ENCODE measurements around the gene RASGRP4. TPM values are rescaled to one million over a fixed set of nuclear protein-coding genes. Genes with fewer than 3 reads are reported as not detected.

The RASGRP4 gene
- total RNA-seq, 3 donors from 2014 or later = 0.66 to 8.8 (median 1.6) TPM

- no peak for DNase-seq (ENCODE audit: low spot score in 2 of 2)
- Histone ChIP-seq H3K4me1 (peaks cover 0 to 6% of the 10 kb centered on the region in 2 donors), H3K27me3 (peaks cover 0 to 5% of the 10 kb centered on the region in 2 donors), H3K36me3 (no peaks in the 10 kb centered on the region), H3K9me3 (no peaks in the 10 kb centered on the region), H3K4me3 (no peak overlapping the region), H3K27ac (peak overlapping the region in 1 of 2 donors; percentile 91)
- TF ChIP-seq CTCF (IDR thresholded peaks at IDR 0.05) (no peak), POLR2A (IDR thresholded peaks at IDR 0.05) (no peak), POLR2AphosphoS5 (IDR thresholded peaks at IDR 0.05) (no peak)
- intact Hi-C loops (cut with DNase I; ENCODE audit: low total_unique reads) = no loop called here
Observed at GRCh38 chr19:38389957-38390924, 35.8 kb downstream of the RASGRP4 start.

GRCh38 chr19:38389101-38389925, 36.7 kb downstream of the RASGRP4 start:
- Histone ChIP-seq H3K4me1 (peaks cover 0 to 6% of the 10 kb centered on the region in 2 donors), H3K9me3 (no peaks in the 10 kb centered on the region), H3K4me3 (peak overlapping the region; percentile 35 to 74 (median 64)), H3K27me3 (no peaks in the 10 kb centered on the region), H3K27ac (peak overlapping the region; percentile 88 to 91), H3K36me3 (no peaks in the 10 kb centered on the region)
- intact Hi-C loops (cut with DNase I; ENCODE audit: low total_unique reads) = no loop called here
- DNase-seq (ENCODE audit: low spot score in 2 of 2) = no peak
- TF ChIP-seq POLR2A (IDR thresholded peaks at IDR 0.05) (no peak), POLR2AphosphoS5 (IDR thresholded peaks at IDR 0.05) (no peak), CTCF (IDR thresholded peaks at IDR 0.05) (no peak)

- DNase-seq (ENCODE audit: low spot score in 2 of 2) = peak in 1 of 2 donors; percentile 37
- Histone ChIP-seq H3K9me3 (no peaks in the 10 kb centered on the region), H3K4me3 (peak within 1 kb of the TSS; percentile 35 to 74 (median 64)), H3K27ac (peak within 1 kb of the TSS; percentile 88 to 91), H3K4me1 (peaks cover 0 to 6% of the 10 kb centered on the region in 2 donors), H3K27me3 (no peaks in the 10 kb centered on the region), H3K36me3 (no peaks in the 10 kb centered on the region)
- no peak for TF ChIP-seq CTCF (IDR thresholded peaks at IDR 0.05)
- no peak for TF ChIP-seq POLR2AphosphoS5 (IDR thresholded peaks at IDR 0.05)
- no peak for TF ChIP-seq POLR2A (IDR thresholded peaks at IDR 0.05)
- intact Hi-C loops (cut with DNase I; ENCODE audit: low total_unique reads) = no loop called here
Observed at GRCh38 chr19:38388349-38389100, 37.5 kb downstream of the RASGRP4 start, which contains the start of gene SPRED3. Gene SPRED3, plus strand, starts transcription at chr19:38388697. Its CDS starts 1,606 bp downstream, at chr19:38390303.

GRCh38 chr19:38387550-38388348, 38.3 kb downstream of the RASGRP4 start, which contains the start of gene GGN:
Gene GGN, minus strand, starts transcription at chr19:38388034. Its CDS starts 773 bp downstream, at chr19:38387261.
- H3K27ac ChIP-seq = peak within 1 kb of the TSS; percentile 88 to 91
- H3K4me3 ChIP-seq = peak within 1 kb of the TSS; percentile 35 to 74 (median 64)
- H3K36me3 ChIP-seq = no peaks in the 10 kb centered on the region
- H3K27me3 ChIP-seq = no peaks in the 10 kb centered on the region
- H3K4me1 ChIP-seq = peaks cover 0 to 6% of the 10 kb centered on the region in 2 donors
- TF ChIP-seq POLR2AphosphoS5 (IDR thresholded peaks at IDR 0.05) (peak in 1 of 3 donors; percentile 46), CTCF (IDR thresholded peaks at IDR 0.05) (no peak)
- intact Hi-C loops (cut with DNase I; ENCODE audit: low total_unique reads) = no loop called here
- H3K9me3 ChIP-seq = no peaks in the 10 kb centered on the region
- DNase-seq (ENCODE audit: low spot score in 2 of 2) = peak; percentile 92 to 93

Measured in breast epithelium (tissue), 4 donors.